ENCODE data around the gene HS3ST2. TPM values are rescaled to one million over a fixed set of nuclear protein-coding genes. Genes with fewer than 3 reads are reported as not detected.

The HS3ST2 gene
- total and polyA plus RNA-seq, 2 donors (not counting 3 experiments of a cell fraction or from before 2014, with no cell fraction given) = not detected

GRCh38 chr16:22941970-22942501 is 128.1 kb downstream of the HS3ST2 start:
- intact Hi-C loops (cut with micrococcal nuclease) = no loop called here
- POLR2A ChIA-PET = no interaction called here
- dilution Hi-C loops (cut with MboI; ENCODE audit: extremely low pct_ligation_motif_present, low sequenced_read_pairs) = no loop called here

More at GRCh38 chr16:22941970-22942501, 128.1 kb downstream of the HS3ST2 start:
- no peaks in the 10 kb centered on the region for H3K79me2 ChIP-seq (ENCODE audit: control insufficient read depth, insufficient read depth, low read length)
- no peaks in the 10 kb centered on the region for H3K27me3 ChIP-seq (ENCODE audit: control insufficient read depth in 2 of 2, insufficient read depth in 2 of 2, low read length in 2 of 2)
- H3K9me1 ChIP-seq (replicated peaks; ENCODE audit: control insufficient read depth, extremely low read depth, insufficient read depth, low read length) = no peaks in the 10 kb centered on the region
- no peak overlapping the region for H3K4me3 ChIP-seq (replicated peaks in 1 of 3; ENCODE audit: insufficient read depth in 1 of 3, low read depth in 1 of 3, low read length in 3 of 3)
- H2AFZ ChIP-seq (ENCODE audit: low read depth, low read length) = no peak overlapping the region
- H3K27ac ChIP-seq (ENCODE audit: insufficient read depth, low read depth, low read length) = no peak overlapping the region
- TF ChIP-seq EZH2 (IDR thresholded peaks at IDR 0.05; ENCODE audit: borderline replicate concordance, low read depth, low read length, severe bottlenecking) = no peak
- no peak for TF ChIP-seq GATA2 (IDR thresholded peaks at IDR 0.05; ENCODE audit: insufficient read depth, insufficient read length, low read depth, low read length)
- TF ChIP-seq POLR2A (IDR thresholded peaks at IDR 0.05; ENCODE audit: low read depth, low read length) = no peak
- TF ChIP-seq MYC (IDR thresholded peaks at IDR 0.05; ENCODE audit: low read depth, low read length) = no peak
- TF ChIP-seq CTCF (IDR thresholded peaks at IDR 0.05; ENCODE audit: extremely low read depth in 1 of 2, insufficient read depth in 1 of 2, low read depth in 1 of 2, low read length in 2 of 2) = no peak
- TF ChIP-seq MAX (IDR thresholded peaks at IDR 0.05; ENCODE audit: insufficient read depth, insufficient read length) = no peak
- no peak for TF ChIP-seq JUN (IDR thresholded peaks at IDR 0.05; ENCODE audit: borderline replicate concordance, insufficient read depth, insufficient read length, low read depth)
- no peak for TF ChIP-seq FOS (IDR thresholded peaks at IDR 0.05; ENCODE audit: borderline replicate concordance, insufficient read depth, low read length)
- no peak for TF ChIP-seq POLR2AphosphoS5 (IDR thresholded peaks at IDR 0.05; ENCODE audit: insufficient read depth, low read depth, low read length)
- CTCF ChIA-PET = interaction anchor here (1.3 kb wide), 1 partner anchor 43 kb away, joined by 4 read pairs; no protein-coding TSS in a partner anchor
- H3K9me3 ChIP-seq (replicated peaks; ENCODE audit: control insufficient read depth, insufficient read depth, low read length) = no peaks in the 10 kb centered on the region
- BruUV-seq (replicated peaks) = no TSS peak
- DNase-seq (ENCODE audit: low read depth, low spot score) (no peak), FAIRE-seq (no peak)
- H3K9ac ChIP-seq (replicated peaks; ENCODE audit: extremely low read depth, insufficient read depth, low read length) = no peak overlapping the region
- no peaks in the 10 kb centered on the region for H4K20me1 ChIP-seq (replicated peaks; ENCODE audit: control insufficient read depth, extremely low read depth, insufficient read depth, low read length)
- H3K4me2 ChIP-seq (ENCODE audit: insufficient read depth, low read length) = no peak overlapping the region
- no peaks in the 10 kb centered on the region for H3K36me3 ChIP-seq (ENCODE audit: control insufficient read depth in 2 of 2, extremely low read depth in 1 of 2, insufficient read depth in 2 of 2, low read length in 2 of 2)
- H3K4me1 ChIP-seq (ENCODE audit: control insufficient read depth, extremely low read depth, insufficient read depth, low read length) = no peaks in the 10 kb centered on the region

Measured in endothelial cell of umbilical vein (primary cell).